ENCODE measurements around the gene CBX4. TPM values are rescaled to one million over a fixed set of nuclear protein-coding genes. Genes with fewer than 3 reads are reported as not detected.

Gene CBX4
- polyA plus RNA-seq, 1 donor from 2014 or later, result 31.9 TPM

- Histone ChIP-seq H3K27ac (ENCODE audit: low read length) (peak within 1 kb of the TSS; percentile 95), H2AFZ (ENCODE audit: low read depth, low read length) (no peak within 1 kb of the TSS)
Measured at GRCh38 chr17:79796763-79797491, 42.3 kb downstream of the CBX4 start, which contains the start of gene CBX8. CBX8 (minus strand) TSS chr17:79797077; CDS start chr17:79796998, 79 bp downstream.

GRCh38 chr17:79796444-79796762, 42.8 kb downstream of the CBX4 start:
- Histone ChIP-seq H3K4me3 (ENCODE audit: low read length) (peak overlapping the region; percentile 87), H3K4me2 (ENCODE audit: low read length) (peak overlapping the region; percentile 84), H3K9me2 (ENCODE audit: insufficient read depth, low read length) (no peaks in the 10 kb centered on the region), H3K9ac (ENCODE audit: low read length) (peak overlapping the region; percentile 96), H2AFZ (ENCODE audit: low read depth, low read length) (no peak overlapping the region), H3F3A (ENCODE audit: insufficient read depth, low read length, poor library complexity, severe bottlenecking) (no peaks in the 10 kb centered on the region), H3K27me3 (ENCODE audit: insufficient read depth, low read depth, low read length) (peaks cover 67% of the 10 kb centered on the region), H3K27ac (ENCODE audit: low read length) (peak overlapping the region; percentile 95), H3K79me2 (replicated peaks; ENCODE audit: insufficient read depth, low read length) (peaks cover 30% of the 10 kb centered on the region), H3K9me3 (ENCODE audit: low read length) (no peaks in the 10 kb centered on the region), H4K20me1 (ENCODE audit: insufficient read depth) (peaks cover 26% of the 10 kb centered on the region), H3K36me3 (ENCODE audit: insufficient read depth, low read length) (no peaks in the 10 kb centered on the region)
- TF ChIP-seq MXI1 (conservative IDR thresholded peaks at IDR 0.05; ENCODE audit: poor library complexity, severe bottlenecking) (peak; percentile 90), POLR2AphosphoS5 (IDR thresholded peaks at IDR 0.05) (no peak), SMC3 (conservative IDR thresholded peaks at IDR 0.05; ENCODE audit: poor library complexity) (peak; percentile 56), EP300 (conservative IDR thresholded peaks at IDR 0.05; ENCODE audit: poor library complexity, severe bottlenecking) (peak; percentile 86)

More at GRCh38 chr17:79796763-79797491, 42.3 kb downstream of the CBX4 start, which contains the start of gene CBX8:
- Histone ChIP-seq H4K20me1 (ENCODE audit: insufficient read depth) (peaks cover 23% of the 10 kb centered on the region), H3K79me2 (replicated peaks; ENCODE audit: insufficient read depth, low read length) (peaks cover 30% of the 10 kb centered on the region), H3K9me2 (ENCODE audit: insufficient read depth, low read length) (no peaks in the 10 kb centered on the region), H3K9me3 (ENCODE audit: low read length) (no peaks in the 10 kb centered on the region), H3K4me3 (ENCODE audit: low read length) (peak within 1 kb of the TSS; percentile 87), H3K4me2 (ENCODE audit: low read length) (peak within 1 kb of the TSS; percentile 84), H3F3A (ENCODE audit: insufficient read depth, low read length, poor library complexity, severe bottlenecking) (no peaks in the 10 kb centered on the region), H3K36me3 (ENCODE audit: insufficient read depth, low read length) (no peaks in the 10 kb centered on the region), H3K9ac (ENCODE audit: low read length) (peak within 1 kb of the TSS; percentile 96), H3K27me3 (ENCODE audit: insufficient read depth, low read depth, low read length) (peaks cover 67% of the 10 kb centered on the region)
- peak; percentile 60 for TF ChIP-seq REST (IDR thresholded peaks at IDR 0.05; ENCODE audit: borderline replicate concordance)
- peak; percentile 69 for TF ChIP-seq EP300 (conservative IDR thresholded peaks at IDR 0.05; ENCODE audit: poor library complexity, severe bottlenecking)
- TF ChIP-seq RAD21 (conservative IDR thresholded peaks at IDR 0.05), result peak; percentile 56
- no peak for TF ChIP-seq EZH2 (IDR thresholded peaks at IDR 0.05; ENCODE audit: borderline replicate concordance, insufficient read depth, low read length, poor library complexity, severe bottlenecking)
- peak; percentile 80 for TF ChIP-seq POLR2AphosphoS5 (IDR thresholded peaks at IDR 0.05)
- peak; percentile 56 for TF ChIP-seq SMC3 (conservative IDR thresholded peaks at IDR 0.05; ENCODE audit: poor library complexity)
- TF ChIP-seq MXI1 (conservative IDR thresholded peaks at IDR 0.05; ENCODE audit: poor library complexity, severe bottlenecking), result peak; percentile 73
- TF ChIP-seq TAF1 (IDR thresholded peaks at IDR 0.05; ENCODE audit: low read depth), result peak; percentile 59
- no peak for TF ChIP-seq CTCF (IDR thresholded peaks at IDR 0.05; ENCODE audit: poor library complexity, severe bottlenecking)
